ENCODE results near the gene RRBP1. TPM values are rescaled to one million over a fixed set of nuclear protein-coding genes. Genes with fewer than 3 reads are reported as not detected.

Gene RRBP1
- total RNA-seq, 1 experiment from 2014 or later: 75.9 TPM

DNA sequence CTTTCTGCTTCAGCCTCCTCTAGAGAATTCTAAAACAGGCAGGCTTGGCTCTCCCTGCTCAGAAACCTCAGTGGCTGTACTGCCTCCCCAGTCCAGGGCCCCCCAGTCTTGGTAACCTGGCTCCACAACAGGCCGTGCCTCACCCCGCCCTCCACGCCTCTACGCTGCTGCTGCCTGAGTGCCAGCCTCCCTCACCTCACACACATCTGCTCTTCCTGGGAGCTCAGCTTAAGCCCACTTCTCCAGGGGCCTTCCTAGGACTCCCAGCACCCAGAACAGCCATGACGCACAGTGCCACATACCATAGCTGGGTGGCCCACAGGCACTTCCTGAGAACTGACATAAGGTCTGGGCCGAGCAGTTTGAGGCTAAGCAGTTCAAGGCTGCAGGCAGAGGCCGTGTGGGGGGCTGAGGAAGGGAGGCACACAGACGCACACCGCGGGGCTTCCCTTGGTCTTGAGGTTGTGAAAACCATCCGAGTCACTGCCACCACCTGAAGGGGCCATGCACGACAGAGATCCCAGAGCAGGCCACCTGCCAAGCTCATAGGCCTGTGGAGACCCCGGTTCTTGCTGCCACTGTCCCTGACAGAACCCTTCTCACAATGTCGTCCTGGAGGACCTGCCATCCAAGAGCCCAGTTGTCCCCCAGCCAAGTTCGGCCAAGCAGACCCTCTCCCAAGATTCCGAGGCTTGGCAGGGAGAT lies 69.6 kb downstream of the RRBP1 start:
- TF ChIP-seq EZH2 (IDR thresholded peaks at IDR 0.05; ENCODE audit: borderline replicate concordance, low read depth, low read length, poor library complexity, severe bottlenecking) (no peak), CTCF (conservative IDR thresholded peaks at IDR 0.05; ENCODE audit: low read depth, low read length) (no peak)
- intact Hi-C loops (cut with micrococcal nuclease; ENCODE audit: unreplicated experiment): no loop called here
- H3K4me1 ChIP-seq (ENCODE audit: insufficient read depth, low read length, poor library complexity, severe bottlenecking): peaks cover 11% of the 10 kb centered on the region
- ChIA-PET POLR2A (ENCODE audit: low non-redundant PET) (no interaction called here), CTCF (no interaction called here)
- no peaks in the 10 kb centered on the region for H3K9me3 ChIP-seq (ENCODE audit: low read depth, low read length, poor library complexity, severe bottlenecking)
- no TSS peak for BruUV-seq (replicated peaks)
- DNase-seq (ENCODE audit: low spot score): no peak
- H3K4me3 ChIP-seq (ENCODE audit: low read depth, low read length, poor library complexity, severe bottlenecking): no peak overlapping the region
- peak overlapping the region; percentile 47 for H3K27ac ChIP-seq (ENCODE audit: low read depth, low read length, poor library complexity, severe bottlenecking)
- H3K36me3 ChIP-seq (ENCODE audit: insufficient read depth, low read length, poor library complexity, severe bottlenecking): peaks cover 9% of the 10 kb centered on the region
- H3K27me3 ChIP-seq (replicated peaks; ENCODE audit: insufficient read depth, low read depth, low read length, poor library complexity): no peaks in the 10 kb centered on the region

DNA sequence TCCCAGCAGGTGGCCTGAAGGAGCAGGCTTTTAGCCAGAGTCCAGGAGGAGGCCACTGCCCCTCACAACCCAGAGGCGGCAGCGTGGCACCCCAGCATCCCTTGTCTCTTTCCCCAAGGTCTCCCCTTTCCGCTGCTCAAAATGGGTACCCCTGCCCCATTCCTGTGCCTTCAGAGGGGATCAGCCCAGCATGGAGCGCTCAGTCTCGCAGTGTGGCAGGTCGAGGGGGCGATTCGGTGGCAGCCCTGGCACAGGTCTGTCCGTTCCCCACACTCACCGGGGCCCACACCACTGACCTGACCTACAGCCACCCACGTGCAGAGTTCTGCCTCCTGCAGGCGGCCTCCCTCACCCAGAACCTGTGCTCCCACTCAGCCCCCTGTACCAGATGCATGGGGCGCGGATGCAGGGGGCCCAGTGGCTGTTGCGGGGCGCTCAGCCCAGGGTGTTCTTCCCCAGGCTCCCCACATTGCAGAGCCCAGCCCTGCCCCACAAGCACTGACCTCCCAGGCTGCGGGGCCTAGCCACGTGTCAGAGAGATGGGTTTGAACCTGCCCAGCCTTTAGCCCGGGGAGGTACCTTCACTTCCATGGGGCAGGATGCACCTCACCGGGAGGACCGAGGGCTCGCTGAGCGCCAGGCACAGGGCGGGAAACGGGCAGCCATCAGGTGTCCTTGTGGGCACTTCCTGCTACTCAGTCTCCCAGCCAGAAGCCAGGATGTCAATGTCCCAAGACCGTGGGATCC lies 70.3 kb downstream of the RRBP1 start:
- ChIA-PET CTCF (no interaction called here), POLR2A (ENCODE audit: low non-redundant PET) (no interaction called here)
- intact Hi-C loops (cut with micrococcal nuclease; ENCODE audit: unreplicated experiment): no loop called here
- Histone ChIP-seq H3K27ac (ENCODE audit: low read depth, low read length, poor library complexity, severe bottlenecking) (peak overlapping the region; percentile 47), H3K4me3 (ENCODE audit: low read depth, low read length, poor library complexity, severe bottlenecking) (no peak overlapping the region), H3K27me3 (replicated peaks; ENCODE audit: insufficient read depth, low read depth, low read length, poor library complexity) (no peaks in the 10 kb centered on the region), H3K36me3 (ENCODE audit: insufficient read depth, low read length, poor library complexity, severe bottlenecking) (peaks cover 4% of the 10 kb centered on the region), H3K9me3 (ENCODE audit: low read depth, low read length, poor library complexity, severe bottlenecking) (no peaks in the 10 kb centered on the region), H3K4me1 (ENCODE audit: insufficient read depth, low read length, poor library complexity, severe bottlenecking) (peaks cover 11% of the 10 kb centered on the region)
- BruUV-seq (replicated peaks): no TSS peak
- no peak for DNase-seq (ENCODE audit: low spot score)
- no peak for TF ChIP-seq CTCF (conservative IDR thresholded peaks at IDR 0.05; ENCODE audit: low read depth, low read length)

- no peak for DNase-seq (ENCODE audit: low spot score)
- Histone ChIP-seq H3K4me3 (ENCODE audit: low read depth, low read length, poor library complexity, severe bottlenecking) (no peak overlapping the region), H3K9me3 (ENCODE audit: low read depth, low read length, poor library complexity, severe bottlenecking) (no peaks in the 10 kb centered on the region), H3K4me1 (ENCODE audit: insufficient read depth, low read length, poor library complexity, severe bottlenecking) (peaks cover 11% of the 10 kb centered on the region), H3K27me3 (replicated peaks; ENCODE audit: insufficient read depth, low read depth, low read length, poor library complexity) (no peaks in the 10 kb centered on the region), H3K27ac (ENCODE audit: low read depth, low read length, poor library complexity, severe bottlenecking) (no peak overlapping the region), H3K36me3 (ENCODE audit: insufficient read depth, low read length, poor library complexity, severe bottlenecking) (peaks cover under 1% of the 10 kb centered on the region)
- no peak for TF ChIP-seq EZH2 (IDR thresholded peaks at IDR 0.05; ENCODE audit: borderline replicate concordance, low read depth, low read length, poor library complexity, severe bottlenecking)
- TF ChIP-seq CTCF (conservative IDR thresholded peaks at IDR 0.05; ENCODE audit: low read depth, low read length): no peak
- no TSS peak for BruUV-seq (replicated peaks)
- POLR2A ChIA-PET (ENCODE audit: low non-redundant PET): no interaction called here
- CTCF ChIA-PET: no interaction called here
- intact Hi-C loops (cut with micrococcal nuclease; ENCODE audit: unreplicated experiment): no loop called here
These were observed 70.8 kb downstream of the RRBP1 start for GRCh38 chr20:17611290-17611539.
